NCI-H2081 (cell line): Measurements from ENCODE around the gene EMC7.
"Not testable (repeated sequence)": the region's sequence is repeated elsewhere in the genome, so short reads cannot be mapped to it uniquely, and the experiment has no call there.

Source experiments
- DNase-seq, 2 experiments: peaks; one replicate each; lab custom pipeline; 2025; lab: John Stamatoyannopoulos, UW

Gene EMC7

DNA sequence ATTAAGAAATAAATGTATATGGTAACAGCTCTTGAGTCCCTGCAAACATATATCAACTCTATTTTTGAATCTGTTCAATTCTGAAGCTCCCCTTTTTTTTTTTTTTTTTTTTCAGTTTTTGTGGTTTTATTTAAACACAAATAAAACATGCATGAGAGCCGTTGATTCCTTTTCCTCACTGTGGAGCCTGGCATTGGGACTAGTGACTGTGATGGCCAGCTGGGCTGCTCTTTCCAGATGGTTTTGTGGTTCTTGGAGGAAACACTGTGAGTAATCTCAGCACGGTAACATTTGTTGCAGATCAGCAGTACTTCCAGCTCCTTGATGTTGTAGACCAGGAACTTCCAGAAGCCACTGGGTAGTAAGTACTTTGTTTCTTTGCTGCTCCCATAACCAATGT is 15.9 kb downstream of the EMC7 start:
- DNase-seq, result no peak

DNA sequence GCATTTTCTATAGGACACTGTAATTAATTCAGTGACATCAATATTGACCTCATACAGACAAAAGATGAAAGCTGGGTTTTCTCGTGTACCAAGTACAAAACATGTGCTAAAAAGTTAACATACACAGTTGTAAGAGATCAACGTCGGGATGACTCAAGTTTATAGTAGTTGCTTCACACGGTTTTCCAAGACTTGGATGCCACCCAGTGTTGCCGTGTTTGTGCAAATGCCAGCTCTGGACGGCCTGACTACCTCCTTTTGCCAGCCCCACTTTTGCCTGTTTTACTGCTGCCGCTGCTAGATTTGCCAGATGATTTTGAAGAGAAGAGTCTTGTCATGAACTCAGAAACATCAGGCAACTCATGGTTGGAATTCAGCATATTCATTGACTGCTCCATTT is 17.6 kb downstream of the EMC7 start:
- DNase-seq, result no peak

- no peak for DNase-seq
These were observed 21.8 kb downstream of the EMC7 start for GRCh38 chr15:34079904-34080303.

DNA sequence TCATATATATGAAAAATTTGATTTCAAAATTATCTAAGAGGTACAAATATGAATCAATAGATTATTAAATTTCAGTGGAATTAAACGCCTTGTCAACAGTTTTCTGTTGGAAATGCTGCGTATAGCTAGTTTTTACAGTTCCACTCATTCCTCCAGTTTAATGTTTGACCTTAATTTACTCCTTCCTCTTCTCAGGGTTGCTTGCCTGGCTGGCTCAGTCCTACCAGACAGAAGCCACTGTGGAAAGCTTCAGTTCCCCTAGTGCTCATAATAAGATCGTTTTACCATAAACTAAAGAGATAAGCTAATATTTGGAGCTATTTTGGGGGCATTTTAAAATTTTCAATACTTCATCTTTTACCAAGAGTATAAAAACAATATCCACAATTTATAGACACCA is 22.8 kb downstream of the EMC7 start:
- DNase-seq, result no peak

GRCh38 chr15:34076785-34077184 is 24.9 kb downstream of the EMC7 start:
- DNase-seq, result no peak

GRCh38 chr15:34070003-34070402 is 31.7 kb downstream of the EMC7 start:
- no peak for DNase-seq

DNA sequence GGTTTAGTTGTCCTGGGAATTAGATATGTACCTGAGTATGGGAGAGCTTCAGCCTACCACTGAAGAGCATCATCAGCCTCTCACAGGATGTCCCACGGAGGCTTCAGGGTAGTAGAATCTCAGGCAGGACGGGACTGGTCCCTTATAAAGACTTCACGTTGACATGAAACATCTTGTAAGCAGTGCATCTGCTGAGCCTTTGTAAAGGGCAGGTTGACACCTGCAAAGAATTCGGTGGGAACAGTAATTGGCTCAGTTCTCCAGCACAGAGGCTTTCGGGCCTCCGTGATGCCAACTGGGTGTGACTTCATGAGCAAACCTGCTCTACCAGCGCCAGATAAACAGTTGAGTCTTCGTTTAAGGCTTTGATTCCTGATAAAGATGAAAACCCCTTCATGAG is 35.7 kb downstream of the EMC7 start:
- DNase-seq, result no peak

DNA sequence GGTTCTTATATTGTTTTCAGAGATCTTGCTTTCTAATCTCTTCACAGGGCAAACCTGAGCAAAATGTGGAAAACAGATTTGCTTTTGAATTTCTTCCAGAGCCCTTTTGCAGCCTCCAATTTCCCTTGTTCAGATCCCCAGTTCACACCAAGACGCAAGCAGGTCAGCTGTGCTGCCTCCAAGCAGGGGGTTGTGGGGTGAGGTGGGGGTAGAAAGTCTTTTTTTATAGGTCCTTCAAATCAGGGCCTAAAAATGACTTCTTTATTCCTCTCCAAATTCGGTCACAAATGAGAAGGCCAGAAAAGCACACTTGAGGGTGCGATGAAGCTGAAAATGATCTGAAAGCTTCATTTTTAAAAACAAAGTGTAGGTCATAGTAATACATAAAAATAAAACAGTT is 36.4 kb downstream of the EMC7 start:
- no peak for DNase-seq

DNA sequence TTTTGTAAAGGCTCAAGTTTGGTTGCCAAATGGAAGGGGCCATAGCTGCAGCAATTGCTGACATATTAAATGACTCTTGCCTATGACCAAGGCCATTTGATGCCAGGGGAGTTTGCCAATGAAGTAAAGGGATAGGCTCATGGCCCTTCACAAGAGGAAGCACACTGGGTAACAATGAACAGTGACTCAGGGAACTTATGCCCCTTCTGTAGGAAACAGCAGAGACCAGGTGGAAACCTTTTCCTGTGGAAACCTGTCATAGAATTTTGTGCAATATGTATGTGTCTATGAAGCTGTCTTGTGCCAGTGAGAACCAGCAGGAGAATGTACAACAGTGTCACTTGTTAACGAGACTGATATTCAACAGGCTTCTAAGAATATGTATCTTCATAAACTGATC is 37.2 kb downstream of the EMC7 start:
- DNase-seq, result no peak

GRCh38 chr15:34059946-34060345 is 41.7 kb downstream of the EMC7 start:
- DNase-seq, result no peak

GRCh38 chr15:34059476-34059875 is 42.2 kb downstream of the EMC7 start:
- DNase-seq, result no peak

GRCh38 chr15:34056911-34057310 is 44.8 kb downstream of the EMC7 start:
- no peak for DNase-seq

DNA sequence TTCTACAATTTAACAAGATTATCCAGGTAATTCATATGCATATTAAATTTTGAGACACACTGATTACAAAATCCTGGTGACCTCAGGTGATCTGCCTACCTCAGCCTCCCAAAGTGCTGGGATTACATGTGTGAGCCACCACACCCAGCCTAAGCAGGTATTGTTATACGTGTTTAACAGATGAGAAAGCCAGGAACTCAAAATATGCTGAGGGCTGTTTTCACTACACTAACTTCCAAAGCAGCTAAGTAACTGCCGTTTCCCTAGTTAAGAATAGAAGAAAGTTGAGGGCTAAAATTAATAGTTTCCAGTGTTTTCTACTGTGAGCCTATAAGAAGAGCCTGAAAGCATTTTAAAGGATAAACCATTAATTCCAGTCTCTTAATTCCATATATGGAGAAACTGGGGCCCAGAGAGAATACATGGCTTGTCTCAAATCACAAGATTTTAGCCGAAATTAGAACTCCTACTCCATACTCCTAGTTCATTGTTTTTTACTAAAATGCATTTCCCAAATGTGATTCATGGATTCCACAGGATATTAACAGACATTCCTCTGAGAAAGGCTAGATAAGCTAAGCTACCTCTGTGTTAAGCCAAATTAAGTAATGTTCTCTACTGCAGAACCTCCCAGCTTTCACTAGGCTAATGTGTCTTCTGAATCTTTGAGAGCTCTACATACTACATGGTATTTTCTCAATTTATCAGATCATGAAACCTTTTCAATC is 45.6 kb downstream of the EMC7 start:
- DNase-seq, result no peak

- DNase-seq, result no peak
These were observed 47.5 kb downstream of the EMC7 start for GRCh38 chr15:34054081-34054707.

GRCh38 chr15:34050385-34050784 is 51.3 kb downstream of the EMC7 start:
- DNase-seq, result not testable (repeated sequence)

GRCh38 chr15:34049112-34049511 is 52.5 kb downstream of the EMC7 start:
- no peak for DNase-seq

DNA sequence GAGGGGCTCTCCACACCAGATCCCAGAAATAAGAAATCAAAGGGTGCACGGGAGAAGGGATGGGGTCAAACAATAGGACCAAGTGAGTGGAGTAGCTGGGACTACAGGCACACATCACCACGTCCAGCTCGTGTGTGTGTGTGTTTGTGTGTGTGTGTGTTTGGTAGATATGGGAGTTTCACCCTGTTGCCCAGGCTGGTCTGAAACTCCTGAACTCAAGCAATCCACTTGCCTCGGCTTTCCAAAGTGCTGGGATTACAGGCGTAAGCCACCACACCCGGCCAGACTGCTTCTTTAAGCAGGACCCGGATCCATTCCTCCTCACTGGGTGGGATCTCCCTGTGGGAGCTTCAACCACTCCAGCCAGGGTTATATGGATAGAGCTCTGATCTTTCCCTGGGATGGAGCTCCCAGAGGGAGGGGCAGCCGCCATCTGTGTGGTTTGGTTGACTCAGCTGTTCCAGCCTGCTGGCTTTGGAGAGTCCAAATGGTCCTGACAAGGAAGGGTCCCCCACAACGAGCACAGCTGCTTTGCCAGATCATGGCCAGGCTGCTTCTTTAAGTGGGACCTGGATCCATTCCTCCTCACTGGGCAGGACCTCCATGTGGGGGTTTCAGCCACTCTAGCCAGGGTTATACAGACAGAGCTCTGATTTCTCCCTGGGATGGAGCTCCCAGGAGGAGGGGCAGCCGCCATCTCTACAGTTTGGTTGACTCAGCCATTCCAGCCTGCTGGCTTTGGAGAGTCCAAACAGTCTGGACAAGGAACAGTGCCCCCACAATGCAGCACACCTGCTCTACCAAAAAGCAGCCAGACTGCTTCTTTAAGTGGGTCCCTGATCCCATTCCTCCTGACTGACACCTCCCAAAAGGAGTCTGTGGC is 53.5 kb downstream of the EMC7 start:
- DNase-seq, result no peak

- no peak for DNase-seq
These were observed 55.1 kb downstream of the EMC7 start for GRCh38 chr15:34046471-34047145.

DNA sequence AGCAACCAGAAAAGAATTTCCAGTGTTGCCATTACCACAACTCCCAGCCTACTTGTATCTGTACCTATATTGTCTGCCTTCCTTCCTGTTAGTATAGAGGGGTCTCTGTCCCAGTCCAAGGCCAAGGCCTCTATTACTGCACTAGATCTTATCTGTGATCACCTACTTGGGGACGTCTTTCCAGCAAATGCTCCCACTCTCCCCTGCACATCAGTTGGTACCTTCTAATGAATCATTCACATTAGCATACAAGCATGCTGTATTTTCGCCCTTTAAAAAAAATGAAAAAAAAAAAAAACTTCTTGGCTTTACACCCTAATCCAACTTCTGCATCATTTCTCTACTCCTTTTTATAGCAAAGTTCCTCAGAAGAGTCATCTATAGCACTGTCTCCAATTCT is 57.8 kb downstream of the EMC7 start:
- DNase-seq, result no peak

- DNase-seq, result no peak
These were observed 58.3 kb downstream of the EMC7 start for GRCh38 chr15:34043391-34043790.

DNA sequence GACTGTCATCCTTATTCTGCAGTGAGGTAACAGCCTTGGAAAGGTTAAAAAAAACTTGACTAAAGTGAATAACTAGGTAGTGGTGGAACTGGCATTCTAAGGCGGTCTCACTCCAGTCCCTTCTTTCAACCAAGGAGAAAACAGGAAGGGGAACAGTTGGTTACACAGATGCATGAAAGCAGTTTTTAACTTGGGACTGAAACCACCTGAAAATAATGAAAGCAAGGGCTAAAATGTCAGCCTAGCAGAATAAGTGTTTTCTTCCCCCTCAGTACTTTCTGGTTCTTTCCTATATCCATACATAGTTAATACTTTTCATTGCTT is 61.9 kb downstream of the EMC7 start:
- no peak for DNase-seq
